HG02623 (cell line): Measurements from ENCODE around the gene GBE1.

ENCODE experiments used
- ATAC-seq: cut with Tn5 transposase; IDR thresholded peaks from one replicate; pipeline ENCODE4 v1.9.1; 2021; ENCODE audit warnings: moderate library complexity; ENCODE audit not compliant: unreplicated experiment

The GBE1 gene

DNA sequence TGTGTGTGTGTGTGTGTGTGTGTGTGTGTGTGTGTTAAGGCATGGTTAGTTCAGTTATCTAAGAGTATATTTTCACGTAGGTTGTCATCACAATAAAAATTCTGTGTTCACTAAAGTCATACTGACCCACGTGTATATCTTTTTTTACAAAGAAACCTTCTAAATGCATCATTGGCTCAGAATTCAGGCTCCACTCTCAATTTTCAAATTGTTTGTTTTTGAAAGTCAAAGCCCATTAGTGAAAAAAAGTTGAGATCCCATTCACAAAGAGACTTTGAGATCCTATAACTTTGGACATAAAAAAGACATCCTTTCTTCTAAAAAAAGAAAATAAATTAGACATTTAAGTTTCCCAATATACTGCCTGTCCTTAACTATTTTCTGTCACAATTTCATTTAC, 59.3 kb downstream of the GBE1 start:
- no peak for ATAC-seq

DNA sequence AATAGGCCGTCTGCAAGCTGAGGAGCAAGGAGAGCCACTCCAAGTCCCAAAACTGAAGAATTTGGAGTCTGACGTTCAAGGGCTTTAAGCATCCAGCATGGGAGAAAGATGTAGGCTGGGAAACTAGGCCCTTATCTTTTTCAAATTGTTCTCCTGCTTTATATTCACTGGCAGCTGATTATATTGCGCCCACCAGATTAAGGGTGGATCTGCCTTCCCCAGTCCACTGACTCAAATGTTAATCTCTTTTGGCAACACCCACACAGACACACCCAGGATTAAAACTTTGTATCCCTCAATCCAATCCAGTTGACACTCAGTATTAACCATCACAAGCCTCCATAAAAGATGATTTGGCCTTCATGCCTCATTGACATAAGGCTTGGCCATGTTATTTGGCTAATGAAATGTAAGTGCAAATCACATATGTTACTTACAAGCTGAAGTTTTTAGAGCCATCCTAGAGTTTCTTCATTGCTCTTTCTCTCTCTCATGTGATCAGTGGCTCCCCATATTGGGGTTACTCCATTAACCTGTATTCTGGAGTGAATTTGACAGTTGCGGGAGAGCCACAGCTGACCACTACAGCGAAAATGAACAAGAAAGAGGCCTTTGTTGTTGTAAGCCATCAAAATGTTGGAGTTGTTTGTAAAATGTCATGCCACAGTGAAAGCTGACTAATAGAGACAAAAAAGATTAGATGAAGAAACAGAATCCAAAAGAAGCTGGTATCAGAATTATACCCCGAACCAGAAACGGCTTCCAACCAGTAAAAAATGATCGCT, 61.7 kb downstream of the GBE1 start:
- ATAC-seq, result no peak

DNA sequence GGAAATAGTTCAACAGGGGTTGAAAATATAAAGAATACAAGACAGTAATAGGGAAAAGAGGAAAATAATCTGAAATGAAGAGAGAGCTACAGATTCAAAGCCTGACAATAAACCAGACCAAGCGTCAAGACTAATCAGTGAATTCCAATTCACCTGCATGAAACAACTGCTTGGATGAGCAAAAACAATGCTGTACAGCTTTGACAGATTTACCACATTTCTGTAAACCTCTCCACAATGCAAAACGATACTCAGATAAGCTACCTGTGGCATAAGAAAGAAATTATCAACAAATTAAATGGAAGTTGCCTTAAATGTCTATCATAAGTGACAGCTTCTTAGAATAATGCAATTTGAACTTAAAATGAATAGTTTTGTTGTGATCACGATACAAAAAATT, 65.4 kb downstream of the GBE1 start:
- no peak for ATAC-seq

DNA sequence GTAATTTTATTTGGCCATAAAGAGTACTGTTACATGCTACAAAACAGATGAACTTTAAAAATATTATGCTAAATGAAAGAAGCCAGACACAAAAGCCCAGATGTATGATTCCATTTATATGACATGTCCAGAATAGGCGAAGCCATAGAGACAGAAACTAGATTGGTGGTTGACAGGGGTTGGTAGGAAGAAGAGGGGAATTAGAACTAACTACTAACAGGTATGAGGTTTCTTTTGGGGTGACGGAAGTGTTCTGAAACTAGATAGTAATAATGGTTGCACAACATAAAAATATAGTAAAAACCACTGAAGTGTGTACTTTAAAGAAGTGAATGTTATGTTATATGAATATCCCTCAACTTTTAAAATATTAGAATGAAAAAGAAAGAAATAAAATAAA, 66.1 kb downstream of the GBE1 start:
- ATAC-seq, result no peak

DNA sequence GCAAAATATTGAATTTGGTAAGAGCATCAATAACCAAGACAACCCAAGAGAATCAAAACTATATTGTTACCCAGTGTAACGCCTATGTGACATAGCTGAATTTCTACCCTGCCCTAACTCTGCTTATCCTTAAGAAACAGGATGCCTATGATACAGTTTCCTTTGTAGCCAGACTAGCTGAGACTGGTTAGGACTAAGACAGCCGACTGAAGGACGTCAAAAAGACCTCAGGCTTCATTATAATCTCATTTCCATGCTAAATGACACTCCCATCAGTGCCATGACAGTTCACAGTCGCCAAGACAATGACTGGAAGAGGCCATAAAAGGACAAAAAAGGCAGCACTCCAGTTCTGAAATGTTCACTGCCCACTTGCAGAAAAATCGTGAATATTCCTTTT, 66.8 kb downstream of the GBE1 start:
- ATAC-seq, result no peak

DNA sequence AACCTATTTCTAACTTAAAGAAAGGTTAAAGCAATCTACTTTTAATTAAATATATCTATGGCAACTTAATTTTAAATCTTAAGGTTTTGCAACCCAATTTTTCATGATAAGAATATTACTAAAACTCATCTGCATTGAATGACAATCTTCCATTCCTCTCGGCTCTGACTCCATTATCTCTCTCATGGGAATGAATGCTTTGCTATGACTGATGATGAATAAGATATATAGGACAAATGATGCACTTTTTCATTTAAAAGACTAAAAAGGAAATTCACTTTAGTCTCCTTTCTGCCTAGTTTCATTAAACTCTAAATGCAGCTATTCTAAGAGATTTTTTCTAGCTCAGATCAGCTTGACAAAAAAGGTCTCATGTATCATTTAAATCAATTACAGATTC, 68.7 kb downstream of the GBE1 start:
- no peak for ATAC-seq

DNA sequence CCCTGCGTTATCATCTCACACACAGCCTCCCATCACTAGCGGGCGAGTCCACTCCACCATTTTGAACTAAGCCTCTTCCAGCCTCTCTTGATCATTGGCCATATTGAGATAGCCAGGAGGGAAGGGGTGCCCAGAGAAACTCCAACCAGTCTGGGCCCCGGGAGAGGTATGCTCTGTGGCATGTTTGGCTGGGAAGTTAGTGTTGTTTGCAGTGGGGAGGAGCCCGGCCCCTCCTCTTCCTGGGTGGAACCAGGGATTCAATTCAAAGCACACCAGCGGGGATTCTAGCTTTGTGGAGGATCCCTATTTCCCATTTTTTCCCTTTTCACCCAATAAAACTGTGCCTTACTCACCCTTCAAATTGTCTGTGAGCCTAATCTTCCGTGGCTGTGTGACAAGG, 71.8 kb downstream of the GBE1 start:
- ATAC-seq, result no peak

DNA sequence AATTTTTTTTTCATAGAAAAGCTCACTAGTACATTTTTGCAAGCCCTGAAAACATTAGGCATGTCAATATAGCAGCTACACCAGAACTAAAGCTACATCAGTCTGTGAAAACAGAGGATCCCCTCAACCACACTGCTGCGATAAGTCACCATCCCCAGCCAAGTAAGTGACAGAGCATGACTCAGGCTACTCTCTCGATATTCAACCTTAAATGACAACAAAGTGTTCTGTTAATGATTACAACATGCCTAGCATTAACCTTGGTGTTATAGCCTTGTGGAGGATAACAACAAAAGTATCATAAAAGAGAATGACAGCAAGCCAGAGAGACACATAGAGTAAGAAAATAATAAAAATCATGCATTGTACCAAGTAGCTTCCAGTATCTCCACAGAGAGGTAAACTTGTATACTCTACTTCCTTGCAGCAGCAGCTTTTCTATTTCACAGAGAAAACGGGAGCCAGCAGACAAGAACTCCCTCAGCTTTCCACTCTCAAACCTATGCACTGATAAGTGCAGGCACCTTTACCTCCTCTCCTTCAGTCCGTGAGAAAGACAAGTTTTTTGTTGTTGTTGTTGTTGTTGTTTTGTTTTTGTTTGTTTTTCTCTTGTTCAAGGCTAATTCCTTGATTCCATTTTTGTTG, 76.6 kb downstream of the GBE1 start:
- ATAC-seq, result no peak

DNA sequence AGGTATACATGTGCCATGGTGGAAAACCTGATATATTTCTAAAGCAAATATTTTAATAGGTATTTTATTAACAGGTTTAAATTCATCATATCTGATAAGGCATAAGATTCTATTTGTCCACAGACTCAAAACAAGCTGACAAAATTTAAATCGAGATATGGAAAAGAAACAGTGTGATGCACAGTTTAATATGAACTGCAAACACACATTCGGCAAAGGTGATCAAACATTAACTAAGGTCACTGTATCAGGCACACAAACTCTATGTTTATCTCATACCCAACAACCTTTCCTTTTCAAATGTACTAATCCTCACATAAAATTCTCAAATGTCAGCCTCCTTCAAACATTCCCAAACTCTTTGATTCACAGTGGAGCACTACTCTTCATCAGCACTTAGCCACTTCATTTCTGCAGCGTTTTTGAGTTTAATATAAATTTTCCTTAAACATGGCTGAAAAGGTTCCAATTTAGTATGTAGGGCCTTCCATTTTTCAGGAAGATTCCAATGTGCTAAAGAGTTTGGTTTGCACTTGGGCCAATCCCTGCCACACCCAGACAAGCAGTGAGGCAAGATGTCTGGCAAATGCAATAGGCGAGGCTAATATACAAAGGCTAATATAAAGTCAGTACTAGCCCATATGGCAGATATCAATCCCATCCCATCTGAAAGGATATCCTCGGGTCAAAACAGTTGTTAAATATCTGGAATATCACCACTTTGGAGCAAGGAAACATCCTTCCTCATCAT, 84.6 kb downstream of the GBE1 start:
- ATAC-seq, result no peak

DNA sequence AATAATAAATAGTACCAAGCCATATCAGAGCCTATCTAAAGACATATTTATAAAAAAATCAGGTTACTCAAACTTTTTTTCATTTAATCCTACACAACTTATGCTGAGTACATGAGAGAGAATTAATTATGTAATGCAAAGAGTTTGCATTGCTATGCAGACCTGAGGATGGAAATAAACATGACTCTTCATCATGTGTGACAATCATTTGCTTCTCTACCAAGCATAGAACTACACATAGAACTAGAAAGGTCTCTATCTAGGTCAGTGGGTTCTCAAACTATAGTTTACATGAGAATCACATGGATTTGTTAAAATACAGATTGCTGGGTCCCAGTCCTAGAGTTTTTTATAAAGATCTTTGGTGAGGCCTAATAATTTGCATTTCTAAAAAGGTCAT, 86.8 kb downstream of the GBE1 start:
- ATAC-seq, result no peak

DNA sequence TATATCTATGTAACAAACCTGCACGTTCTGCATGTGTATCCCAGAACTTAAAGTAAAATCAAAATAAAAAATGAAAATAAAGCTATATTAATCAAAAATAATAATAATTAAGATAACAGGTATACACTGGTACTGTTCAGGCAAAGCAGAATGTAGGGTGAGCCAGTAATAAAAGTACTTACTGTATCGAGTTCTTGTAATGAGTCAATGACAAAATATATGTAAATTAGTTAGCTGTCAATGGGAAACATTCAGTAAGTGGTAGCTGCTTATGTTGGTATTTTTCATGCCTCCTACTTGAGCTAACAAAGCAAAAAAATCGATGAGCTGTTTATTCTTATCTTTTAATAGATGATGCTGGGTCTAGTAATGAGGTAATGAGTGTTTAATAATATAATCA, 93.2 kb downstream of the GBE1 start:
- ATAC-seq, result no peak

DNA sequence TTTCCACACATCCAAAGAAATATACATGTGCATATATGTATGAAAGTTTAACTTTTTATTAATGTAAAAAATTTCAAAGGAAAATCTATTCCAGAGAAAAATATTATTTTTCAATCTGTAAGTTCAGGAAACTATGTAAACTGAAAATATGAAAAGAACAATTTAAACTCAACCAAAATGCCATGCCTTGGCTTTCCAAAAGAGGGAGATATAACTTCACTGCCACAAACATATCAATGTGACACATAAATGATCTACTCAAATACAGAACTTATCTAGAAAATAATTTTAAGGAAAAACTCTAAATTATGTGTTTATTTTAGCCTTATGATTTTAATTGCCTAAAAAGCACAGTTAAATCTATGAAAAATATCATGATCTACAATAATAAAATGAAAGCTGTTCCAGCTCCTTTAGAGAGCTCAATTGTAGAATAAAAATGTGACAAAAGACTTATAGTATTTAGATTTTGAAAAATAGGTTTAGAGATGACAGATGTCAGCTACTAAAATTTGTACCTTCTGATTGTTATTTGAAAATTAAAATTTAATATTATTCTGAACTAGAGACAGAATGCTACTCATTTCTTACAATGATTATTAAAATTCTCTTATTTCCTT, 94.8 kb downstream of the GBE1 start:
- ATAC-seq, result no peak

DNA sequence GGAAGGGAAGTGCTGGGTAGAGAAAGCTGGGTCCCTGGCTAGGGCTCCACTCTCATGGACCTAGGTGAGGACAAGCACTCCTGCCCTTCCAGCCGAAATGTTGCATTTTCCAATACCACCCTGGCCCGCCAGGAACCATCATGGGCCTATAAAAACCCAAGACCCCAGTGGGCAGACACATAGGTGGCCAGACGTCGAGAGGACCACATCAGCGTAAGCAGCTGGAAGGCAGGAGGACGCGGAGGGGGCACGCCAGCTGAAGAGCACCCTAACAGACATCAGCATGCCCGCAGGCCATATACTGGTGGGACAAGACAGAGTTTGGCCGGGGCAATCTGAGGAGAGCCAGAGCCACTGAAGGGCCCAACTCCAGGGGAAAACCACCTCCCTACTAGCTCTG, 98.3 kb downstream of the GBE1 start:
- no peak for ATAC-seq

DNA sequence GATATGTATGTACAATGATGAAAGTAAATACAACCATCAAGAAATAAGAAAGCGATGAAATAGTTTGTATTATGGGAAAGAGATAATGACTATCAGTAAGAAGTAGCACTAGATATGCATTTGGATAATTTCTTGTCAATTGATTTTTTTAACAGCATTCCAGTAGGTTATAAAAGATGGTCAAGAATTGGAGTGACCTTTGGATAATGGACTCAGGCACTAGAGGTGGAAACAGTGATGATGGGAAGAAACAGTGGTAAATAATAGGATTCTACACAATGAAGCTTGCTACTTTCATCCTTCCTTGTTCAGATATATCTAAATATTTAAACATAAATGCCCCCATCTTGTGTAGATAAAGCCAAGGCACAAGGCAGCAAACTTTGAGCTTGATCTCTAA, 101.4 kb downstream of the GBE1 start:
- no peak for ATAC-seq

DNA sequence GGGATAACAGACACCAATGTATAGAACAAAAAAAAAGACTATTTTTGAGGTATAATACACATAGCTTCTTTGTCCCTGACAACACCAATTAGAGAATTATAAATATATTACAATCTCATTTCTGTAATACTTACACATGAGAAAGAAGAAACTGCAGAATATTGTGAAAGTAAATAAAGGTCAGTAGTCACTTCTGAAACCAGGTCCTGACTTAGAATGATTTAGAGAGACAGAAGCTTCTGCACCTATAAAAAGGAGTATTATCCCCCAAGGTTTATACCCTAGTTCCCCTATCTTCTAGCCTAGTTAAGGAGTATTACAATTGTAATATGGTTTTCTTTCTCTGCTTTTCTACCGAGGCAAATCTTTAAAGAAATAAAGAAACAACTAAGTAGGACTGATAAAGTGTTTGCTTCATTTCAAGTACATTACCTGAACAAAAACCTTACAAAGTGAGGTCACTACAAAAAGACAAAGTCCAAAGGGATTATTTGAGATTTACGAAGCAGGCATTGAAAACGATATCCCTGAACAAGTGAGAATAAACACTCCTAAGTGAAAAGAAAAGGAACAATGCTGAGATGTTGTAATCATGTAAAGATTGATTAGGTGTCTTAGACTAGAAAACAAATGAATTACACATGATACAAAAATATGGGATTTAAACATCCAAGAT, 103.0 kb downstream of the GBE1 start:
- ATAC-seq, result no peak

DNA sequence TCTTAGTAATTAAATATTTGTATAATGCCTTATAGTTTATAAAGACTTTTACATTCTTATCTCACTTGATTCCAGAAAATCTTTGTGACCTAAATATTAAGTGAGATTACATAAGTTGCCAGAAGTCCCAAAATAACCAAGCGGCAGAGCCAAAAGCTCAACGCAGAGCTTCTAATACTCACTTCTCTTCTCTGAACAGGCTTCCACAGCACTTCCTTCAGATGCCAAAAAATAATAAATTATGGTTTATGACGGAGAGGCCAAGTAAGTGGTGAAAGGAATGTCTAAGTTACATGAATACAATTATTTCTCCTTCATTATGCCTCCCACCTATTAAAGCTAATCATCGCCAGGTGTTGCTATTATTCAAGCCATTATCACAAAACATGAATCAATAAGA, 110.3 kb downstream of the GBE1 start:
- no peak for ATAC-seq

DNA sequence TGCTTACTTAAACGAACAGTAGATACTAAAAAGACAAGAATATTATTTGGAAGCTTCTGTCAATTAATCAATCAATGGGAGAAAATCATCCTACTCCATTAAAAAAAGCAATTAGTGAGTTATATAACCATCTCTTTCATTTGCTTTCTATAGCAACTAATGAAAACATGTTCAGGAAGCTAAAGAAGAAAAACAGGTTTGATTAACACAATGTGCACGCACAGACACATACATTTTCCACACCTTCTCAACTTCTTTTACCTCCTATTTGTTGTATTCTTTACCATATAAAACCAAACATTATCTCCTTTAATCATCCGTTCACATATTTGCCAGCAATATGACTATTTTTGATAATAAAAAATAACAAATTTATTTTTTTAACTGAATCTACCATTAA, 111.3 kb downstream of the GBE1 start:
- ATAC-seq, result no peak

DNA sequence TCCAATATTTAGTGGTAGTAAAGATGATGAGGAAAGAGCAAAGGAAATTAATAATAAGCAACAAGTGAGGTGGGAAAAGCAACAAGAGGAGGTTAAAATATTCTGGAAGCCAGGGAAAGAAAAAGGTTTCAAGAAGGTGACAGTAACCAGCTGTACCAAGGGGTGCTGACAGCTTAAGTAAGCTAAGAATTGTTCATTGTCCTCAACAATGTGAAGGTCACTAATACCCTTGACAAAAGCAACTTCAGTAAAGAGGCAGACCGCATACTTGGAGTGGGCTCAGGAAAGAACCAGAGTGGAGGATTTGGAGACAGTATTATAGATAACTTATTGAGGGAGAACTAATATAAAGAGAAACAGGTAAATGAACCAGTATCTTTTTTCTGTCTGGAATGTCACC, 116.2 kb downstream of the GBE1 start:
- ATAC-seq, result no peak

DNA sequence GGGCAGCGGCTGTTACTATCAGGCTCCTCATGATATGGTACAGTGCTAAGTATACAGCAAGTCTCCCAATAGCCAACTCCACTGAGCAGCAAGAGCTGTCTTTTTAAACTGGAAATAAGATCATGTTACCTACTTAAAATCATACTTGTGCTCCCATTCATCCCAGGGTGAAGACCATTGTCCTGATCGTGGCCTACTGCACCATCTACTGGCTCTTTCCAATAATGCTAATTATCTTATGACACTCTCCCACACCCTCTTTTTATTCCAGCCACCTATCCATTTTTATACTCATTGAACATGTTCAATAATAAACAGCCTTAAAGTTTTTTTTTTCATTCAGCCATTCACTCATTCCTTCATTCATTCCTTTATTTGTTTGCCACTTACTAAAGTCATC, 117.7 kb downstream of the GBE1 start:
- ATAC-seq, result no peak

DNA sequence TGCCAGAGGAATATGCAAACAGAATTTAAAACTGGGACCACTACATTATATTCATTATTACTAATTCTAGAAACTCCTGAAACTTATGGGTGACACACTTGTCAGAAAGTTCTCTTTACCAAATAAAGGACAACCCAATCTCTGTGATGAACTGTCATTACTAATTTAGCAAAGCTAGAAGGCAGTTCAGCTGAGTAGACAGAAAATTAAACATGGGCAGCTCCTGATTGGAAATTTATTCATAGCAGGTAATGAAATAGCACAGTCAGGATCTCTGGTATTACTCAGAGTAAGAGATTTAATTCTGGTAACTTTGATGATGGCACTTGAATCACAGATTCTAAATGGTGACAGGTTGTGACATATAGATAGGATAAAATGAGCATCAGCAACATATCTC, 123.0 kb downstream of the GBE1 start:
- ATAC-seq, result no peak

DNA sequence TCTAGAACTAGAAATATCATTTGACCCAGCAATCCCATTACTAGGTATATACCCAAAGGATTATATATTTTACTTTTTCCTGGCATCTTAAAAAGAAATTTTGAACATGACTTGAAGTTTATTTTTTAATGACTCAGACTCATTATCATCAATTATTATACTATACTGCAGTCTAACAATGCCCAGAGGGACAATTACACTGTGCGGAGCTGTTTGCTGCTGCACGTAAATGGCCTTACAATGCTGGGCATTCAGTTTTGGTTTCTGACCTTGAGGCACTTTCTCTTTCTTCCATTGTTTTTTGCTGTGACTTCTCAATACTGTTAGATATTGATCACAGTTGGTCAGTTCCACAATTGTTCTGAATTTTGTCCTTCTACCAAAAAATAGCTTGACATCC, 128.8 kb downstream of the GBE1 start:
- ATAC-seq, result no peak
